GM12864 (cell line): ENCODE results near the gene CHSY1.

ENCODE experiments used
- DNase-seq: peaks from one replicate; pipeline ENCODE4 v3.0.0-alpha.2; 2011; ENCODE audit warnings: low read depth
- H3K4me3 ChIP-seq: 2 replicates; pipeline ENCODE4 v1.5.1; 2011; ENCODE audit warnings: mild to moderate bottlenecking, low read depth, low read length, control low read depth
- CTCF ChIP-seq: IDR thresholded peaks from 2 replicates; pipeline ENCODE4 v1.5.1; 2011; ENCODE audit warnings: low read depth, mild to moderate bottlenecking, moderate library complexity, low read length, control low read depth, inconsistent platforms; ENCODE audit errors: missing control alignments

CHSY1 gene

DNA sequence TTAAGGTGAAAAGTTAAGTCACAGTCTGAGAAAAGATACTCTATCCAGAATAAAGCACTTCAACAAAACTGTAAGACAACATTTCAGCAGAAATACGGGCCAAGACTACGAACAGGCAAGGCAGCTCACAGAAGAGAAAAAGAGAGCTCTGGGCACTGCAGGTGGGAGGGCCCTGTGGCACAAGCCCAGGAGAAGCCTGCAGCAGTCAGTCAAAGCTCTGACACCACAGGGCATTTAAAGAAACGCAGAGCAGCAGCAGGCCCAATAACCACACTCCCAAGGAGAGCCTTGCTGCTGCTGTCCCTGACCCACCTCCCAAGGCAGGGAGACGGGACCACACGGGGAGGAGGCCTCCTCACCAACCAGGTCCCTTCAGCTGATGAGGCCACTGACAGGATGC is 19.2 kb downstream of the CHSY1 start:
- no peak for TF ChIP-seq CTCF
- DNase-seq = no peak
- H3K4me3 ChIP-seq = no peak overlapping the region

DNA sequence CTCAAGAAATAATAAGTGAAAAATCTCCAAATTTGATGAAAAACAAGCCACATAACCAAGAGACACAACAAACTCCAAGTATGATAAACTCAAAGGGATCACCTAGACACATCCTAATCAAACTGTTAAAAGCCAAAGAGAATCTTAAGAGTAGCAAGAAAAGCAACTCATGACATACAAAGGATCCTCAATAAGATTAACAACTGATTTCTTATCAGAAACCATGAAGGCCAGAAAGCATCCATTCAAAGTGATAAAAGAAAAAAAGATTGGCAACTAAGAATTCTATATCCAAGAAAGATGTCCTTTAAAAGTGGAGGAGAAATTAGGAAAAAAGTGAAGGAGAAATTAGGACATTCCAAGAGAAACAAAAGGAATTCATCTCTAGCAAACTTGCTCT is 23.5 kb downstream of the CHSY1 start:
- TF ChIP-seq CTCF = no peak
- no peak overlapping the region for H3K4me3 ChIP-seq
- no peak for DNase-seq

DNA sequence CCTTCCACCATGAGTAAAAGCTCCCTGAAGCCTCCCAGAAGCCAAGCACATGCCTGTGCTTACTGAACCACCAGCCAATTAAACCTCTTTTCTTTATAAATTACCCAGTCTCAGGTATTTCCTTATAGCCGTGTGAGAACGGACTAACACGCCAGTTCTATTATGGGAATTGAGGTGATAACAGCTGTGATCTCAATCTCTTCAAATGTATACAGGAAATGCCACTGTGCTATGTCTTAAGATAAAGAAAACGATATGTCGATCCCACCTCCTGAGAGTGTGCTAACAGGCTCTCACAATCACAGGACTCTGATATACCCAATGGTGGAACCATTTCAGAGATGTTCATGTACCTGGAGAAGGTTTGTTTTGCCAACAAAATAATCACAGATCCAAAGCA is 26.2 kb downstream of the CHSY1 start:
- H3K4me3 ChIP-seq = no peak overlapping the region
- TF ChIP-seq CTCF = no peak

DNA sequence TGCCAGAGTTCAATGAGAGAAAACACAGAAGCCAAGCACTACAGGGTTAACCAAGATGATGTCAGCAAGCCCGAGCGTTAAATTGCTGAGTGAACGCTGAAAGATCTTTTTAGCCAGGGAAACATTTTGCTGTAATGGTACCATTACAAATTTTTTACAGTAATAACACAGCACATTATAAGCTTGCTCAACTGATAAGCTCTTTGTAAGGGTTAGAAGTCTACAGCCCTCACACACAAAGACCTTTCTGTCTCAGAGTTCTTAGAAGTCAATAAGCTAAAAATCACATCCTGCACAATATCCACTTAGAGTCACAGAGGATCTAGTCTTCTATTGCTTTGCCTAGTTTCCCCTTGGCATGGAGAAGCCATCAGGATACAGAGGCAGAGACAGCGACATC is 29.9 kb downstream of the CHSY1 start:
- TF ChIP-seq CTCF = no peak
- no peak for DNase-seq

More for the DNA sequence above, 26.2 kb downstream of the CHSY1 start:
- no peak for DNase-seq

GRCh38 chr15:101220060-101220459 is 31.8 kb downstream of the CHSY1 start:
- no peak overlapping the region for H3K4me3 ChIP-seq
- DNase-seq = no peak
- TF ChIP-seq CTCF = no peak

More for the DNA sequence above, 29.9 kb downstream of the CHSY1 start:
- no peak overlapping the region for H3K4me3 ChIP-seq

DNA sequence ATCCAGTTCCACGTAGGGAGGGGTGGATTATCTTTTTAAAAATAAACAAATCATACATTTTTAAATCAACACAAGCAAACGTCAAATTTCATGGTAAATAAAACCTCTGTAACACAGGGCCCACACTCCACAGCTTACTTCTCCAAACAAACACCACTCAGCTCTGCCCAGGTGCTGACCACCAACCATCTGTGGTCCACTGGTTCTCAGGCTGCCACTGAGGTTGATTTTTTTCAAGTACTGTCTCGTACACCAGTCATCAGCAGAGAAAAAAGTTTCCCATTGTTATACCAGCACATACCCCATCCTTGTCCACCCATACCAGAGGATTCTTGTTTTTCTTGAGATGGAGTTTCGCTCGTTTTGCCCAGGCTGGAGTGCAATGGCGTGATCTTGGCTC is 32.4 kb downstream of the CHSY1 start:
- no peak for TF ChIP-seq CTCF
- DNase-seq = no peak
- H3K4me3 ChIP-seq = no peak overlapping the region

GRCh38 chr15:101217446-101217845 is 34.4 kb downstream of the CHSY1 start:
- TF ChIP-seq CTCF = no peak
- H3K4me3 ChIP-seq = no peak overlapping the region

More at GRCh38 chr15:101217446-101217845, 34.4 kb downstream of the CHSY1 start:
- no peak for DNase-seq
